GM10248 (cell line): ENCODE data around the gene CNTNAP2.

Experiments used
- CTCF ChIA-PET: fragments of 300-600 bp; sonication (Branson Sonifier 250); formaldehyde crosslinking; extraction: SDS; loops from one replicate; lab custom pipeline; 2021; ENCODE audit warnings: antibody characterized with exemption; lab: Yijun Ruan, JAX
- POLR2A ChIA-PET: fragments of 350-650 bp; sonication (Branson Sonifier 250); formaldehyde crosslinking; extraction: SDS; loops from one replicate; lab custom pipeline; 2020; ENCODE audit warnings: antibody characterized with exemption; lab: Yijun Ruan, JAX
- DNase-seq: peaks from one replicate; pipeline ENCODE4 v3.0.0; 2012; ENCODE audit errors: extremely low spot score
- CTCF ChIP-seq: IDR thresholded peaks from 2 replicates; pipeline ENCODE4 v1.5.1; 2012; ENCODE audit warnings: mild to moderate bottlenecking, low read depth; ENCODE audit errors: extremely low read depth, missing control alignments, control extremely low read depth

CNTNAP2 gene

GRCh38 chr7:147008530-147008929 is 891.9 kb downstream of the CNTNAP2 start:
- no peak for DNase-seq
- TF ChIP-seq CTCF: no peak
- POLR2A ChIA-PET: no interaction called here
- CTCF ChIA-PET: no interaction called here

- POLR2A ChIA-PET: no interaction called here
- DNase-seq: no peak
- CTCF ChIA-PET: no interaction called here
- no peak for TF ChIP-seq CTCF
Observed at GRCh38 chr7:147012666-147013065, 896.1 kb downstream of the CNTNAP2 start.

- ChIA-PET CTCF (no interaction called here), POLR2A (no interaction called here)
- no peak for TF ChIP-seq CTCF
Observed at GRCh38 chr7:147013825-147014224, 897.2 kb downstream of the CNTNAP2 start.

GRCh38 chr7:147014286-147014955 is 897.8 kb downstream of the CNTNAP2 start:
- no peak for DNase-seq
- TF ChIP-seq CTCF: no peak
- CTCF ChIA-PET: no interaction called here
- POLR2A ChIA-PET: no interaction called here

More at GRCh38 chr7:147013825-147014224, 897.2 kb downstream of the CNTNAP2 start:
- no peak for DNase-seq

GRCh38 chr7:147015999-147016398 is 899.4 kb downstream of the CNTNAP2 start:
- TF ChIP-seq CTCF: no peak
- DNase-seq: no peak
- CTCF ChIA-PET: no interaction called here
- POLR2A ChIA-PET: no interaction called here

GRCh38 chr7:147022056-147022455 is 905.5 kb downstream of the CNTNAP2 start:
- CTCF ChIA-PET: interaction anchor here (1.5 kb wide), 1 partner anchor 12 kb away, joined by 5 read pairs; no protein-coding TSS in a partner anchor
- DNase-seq: no peak
- POLR2A ChIA-PET: no interaction called here
- TF ChIP-seq CTCF: no peak
